PC-3 (cell line): Measurements from ENCODE around the gene BMAL2. TPM values are rescaled to one million over a fixed set of nuclear protein-coding genes. Genes with fewer than 3 reads are reported as not detected.

Experiments used
- ATAC-seq: fragments of 200-7000 bp; cut with Tn5 transposase; 2 replicates; pipeline ENCODE4 v1.9.1; 2020; ENCODE audit warnings: mild to moderate bottlenecking, moderate library complexity
- BruUV-seq: library from RNA; stranded (reverse); fragments of 400-500 nt; replicated peaks from 2 replicates; lab custom pipeline; 2021; lab: Mats Ljungman, UMichigan
- CTCF ChIA-PET: fragments of 300-600 bp; sonication (Branson Sonifier 250); formaldehyde crosslinking; loops from one replicate; lab custom pipeline; 2022; ENCODE audit warnings: antibody characterized with exemption; lab: Charles Lee
- POLR2A ChIA-PET: fragments of 300-600 bp; sonication (Branson Sonifier 250); formaldehyde crosslinking; loops from one replicate; lab custom pipeline; 2022; ENCODE audit warnings: antibody characterized with exemption; ENCODE audit not compliant: unreplicated experiment; lab: Charles Lee
- DNase-seq: peaks from one replicate; pipeline ENCODE4 v3.0.0-alpha.2; 2015
- H2AFZ ChIP-seq: fragments of 300-600 bp; sonication (generic); 2 replicates; pipeline ENCODE4 v1.6.0; 2016; ENCODE audit warnings: antibody characterized with exemption, low read length
- H3F3A ChIP-seq: fragments of 300-600 bp; sonication (generic); one replicate; pipeline ENCODE4 v1.6.0; 2017; ENCODE audit warnings: antibody characterized with exemption, low read length, control low read depth, mild to moderate bottlenecking; ENCODE audit not compliant: unreplicated experiment
- H3K27ac ChIP-seq: fragments of 300-600 bp; sonication (generic); 2 replicates; pipeline ENCODE4 v1.5.1; 2016; ENCODE audit warnings: mild to moderate bottlenecking, low read length
- H3K27me3 ChIP-seq: fragments of 300-600 bp; sonication (generic); 2 replicates; pipeline ENCODE4 v1.6.1; 2016; ENCODE audit warnings: low read length, mixed read lengths
- H3K36me3 ChIP-seq: fragments of 300-600 bp; sonication (generic); 2 replicates; pipeline ENCODE4 v1.6.1; 2016; ENCODE audit warnings: low read depth, mixed run types, low read length, mixed read lengths
- H3K4me1 ChIP-seq: fragments of 300-600 bp; sonication (generic); 2 replicates; pipeline ENCODE4 v1.5.1; 2016; ENCODE audit warnings: low read length; ENCODE audit not compliant: insufficient read depth
- H3K4me2 ChIP-seq: fragments of 300-600 bp; sonication (generic); 2 replicates; pipeline ENCODE4 v1.6.0; 2016; ENCODE audit warnings: low read length
- H3K4me3 ChIP-seq: fragments of 300-600 bp; sonication (generic); 2 replicates; pipeline ENCODE4 v1.5.1; 2016; ENCODE audit warnings: mild to moderate bottlenecking, low read length, mixed read lengths
- H3K79me2 ChIP-seq: fragments of 300-600 bp; sonication (generic); 2 replicates; pipeline ENCODE4 v1.6.1; 2017; ENCODE audit warnings: low read length, mixed read lengths
- H3K9ac ChIP-seq: fragments of 300-600 bp; sonication (generic); 2 replicates; pipeline ENCODE4 v1.6.0; 2016; ENCODE audit warnings: mild to moderate bottlenecking, low read length
- H3K9me2 ChIP-seq: fragments of 300-600 bp; sonication (generic); replicated peaks from 2 replicates; pipeline ENCODE4 v1.6.1; 2016; ENCODE audit warnings: mixed run types, low read length, mixed read lengths
- H3K9me3 ChIP-seq: fragments of 300-600 bp; sonication (generic); 2 replicates; pipeline ENCODE4 v1.6.1; 2016; ENCODE audit warnings: low read length, mixed read lengths
- H4K20me1 ChIP-seq: fragments of 300-600 bp; sonication (generic); 2 replicates; pipeline ENCODE4 v1.6.1; 2016; ENCODE audit warnings: low read length, mixed read lengths
- CTCF ChIP-seq: fragments of 300-600 bp; sonication (generic); conservative IDR thresholded peaks from 2 replicates; pipeline ENCODE4 v1.5.1; 2017; ENCODE audit warnings: antibody characterized with exemption, low read depth, mild to moderate bottlenecking, low read length
- EZH2 ChIP-seq: fragments of 300-600 bp; sonication (generic); IDR thresholded peaks from one replicate; pipeline ENCODE4 v1.6.1; 2017; ENCODE audit warnings: antibody characterized with exemption, mild to moderate bottlenecking, low read length; ENCODE audit not compliant: unreplicated experiment
- EZH2phosphoT487 ChIP-seq: fragments of 300-600 bp; sonication (generic); IDR thresholded peaks from 2 replicates; pipeline ENCODE4 v1.6.1; 2018; ENCODE audit warnings: mild to moderate bottlenecking, antibody characterized with exemption, low read length, borderline replicate concordance
- intact Hi-C: fragments of 100-400 bp; cut with micrococcal nuclease; formaldehyde crosslinking; loops from 2 replicates; pipeline ENCODE4 v1.9.0; 2023
- total RNA-seq: library from RNA; depleted of rRNA; stranded (reverse); fragments of >200 nt; gene quantifications from 2 replicates; pipeline ENCODE4 v1.2.3, GENCODE V29; 2014

The BMAL2 gene
- total RNA-seq, 1 experiment from 2014 or later, result 137 TPM

GRCh38 chr12:27335364-27336281 lies 3.0 kb downstream of the BMAL2 start:
- peak overlapping the region; percentile 91 for H3K9ac ChIP-seq
- H3K27me3 ChIP-seq, result no peaks in the 10 kb centered on the region
- TSS peak; percentile 42 for BruUV-seq
- intact Hi-C loops, result loop anchor here (1.0 to 10.0 kb wide), 4 partner anchors 8 to 319 kb away; no protein-coding TSS in a partner anchor
- no peak overlapping the region for H2AFZ ChIP-seq
- peak; percentile 2 for ATAC-seq
- peaks cover 28% of the 10 kb centered on the region for H3F3A ChIP-seq
- H3K4me3 ChIP-seq, result peak overlapping the region; percentile 83
- H3K9me3 ChIP-seq, result no peaks in the 10 kb centered on the region
- peak; percentile 87 for DNase-seq
- H3K27ac ChIP-seq, result peak overlapping the region; percentile 95
- peak overlapping the region; percentile 85 for H3K4me2 ChIP-seq
- peaks cover 88% of the 10 kb centered on the region for H3K79me2 ChIP-seq
- peaks cover 69% of the 10 kb centered on the region for H3K4me1 ChIP-seq
- peaks cover 11% of the 10 kb centered on the region; the same call in 1 of the 2 replicates for H3K36me3 ChIP-seq
- ChIA-PET CTCF (interaction anchor here (0.6 kb wide), 1 partner anchor 320 kb away, joined by 4 read pairs; no protein-coding TSS in a partner anchor), POLR2A (interaction anchor here (0.5 to 1.0 kb wide), 8 partner anchors 19 to 944 kb away, joined by 3 to 9 read pairs (median 4); no protein-coding TSS in a partner anchor)
- H4K20me1 ChIP-seq, result no peaks in the 10 kb centered on the region
- H3K9me2 ChIP-seq, result no peaks in the 10 kb centered on the region
- TF ChIP-seq EZH2 (no peak), CTCF (no peak), EZH2phosphoT487 (no peak)

- peak overlapping the region; percentile 91 for H3K9ac ChIP-seq
- H4K20me1 ChIP-seq, result no peaks in the 10 kb centered on the region
- DNase-seq (peak; percentile 99), ATAC-seq (peak; percentile 57)
- H3K36me3 ChIP-seq, result peaks cover 13% of the 10 kb centered on the region; the same call in 1 of the 2 replicates
- H3K9me3 ChIP-seq, result no peaks in the 10 kb centered on the region
- ChIA-PET POLR2A (interaction anchor here (0.6 to 1.0 kb wide), 2 partner anchors 20 to 71 kb away, joined by 3 to 9 read pairs; no protein-coding TSS in a partner anchor), CTCF (no interaction called here)
- no peaks in the 10 kb centered on the region for H3K9me2 ChIP-seq
- peak overlapping the region; percentile 95 for H3K27ac ChIP-seq
- H3K4me2 ChIP-seq, result peak overlapping the region; percentile 85
- peaks cover 23% of the 10 kb centered on the region for H3F3A ChIP-seq
- intact Hi-C loops, result loop anchor here (5.0 to 10.0 kb wide), 2 partner anchors 286 to 319 kb away; no protein-coding TSS in a partner anchor
- H3K4me3 ChIP-seq, result peak overlapping the region; percentile 83
- no peaks in the 10 kb centered on the region for H3K27me3 ChIP-seq
- no TSS peak for BruUV-seq
- H3K79me2 ChIP-seq, result peaks cover 95% of the 10 kb centered on the region
- H3K4me1 ChIP-seq, result peaks cover 70% of the 10 kb centered on the region
- no peak overlapping the region for H2AFZ ChIP-seq
- TF ChIP-seq EZH2, result no peak
- TF ChIP-seq CTCF, result no peak
These were observed 3.6 kb downstream of the BMAL2 start for GRCh38 chr12:27336282-27336653.
